ENCODE measurements around the gene TTLL4. TPM values are rescaled to one million over a fixed set of nuclear protein-coding genes. Genes with fewer than 3 reads are reported as not detected.
A peak's percentile ranks its signal among the peaks of the same experiment; 100 is the strongest.

TTLL4 gene
- total RNA-seq, 2 donors from 2014 or later: 9.1 to 31.3 TPM

- intact Hi-C loops (cut with DNase I): no loop called here
- no peak for ATAC-seq
- Histone ChIP-seq H3K9me3 (no peaks in the 10 kb centered on the region), H3K27me3 (no peaks in the 10 kb centered on the region), H3K4me3 (no peak overlapping the region), H3K36me3 (replicated peaks in 1 of 2; ENCODE audit: insufficient read depth in 1 of 2, low read depth in 2 of 2) (no peaks in the 10 kb centered on the region), H3K27ac (peak overlapping the region in 2 of 4 donors; percentile 78 to 91), H3K4me1 (peaks cover 19% of the 10 kb centered on the region)
- no peak for TF ChIP-seq POLR2A (IDR thresholded peaks at IDR 0.05)
- TF ChIP-seq, protein P1, sequence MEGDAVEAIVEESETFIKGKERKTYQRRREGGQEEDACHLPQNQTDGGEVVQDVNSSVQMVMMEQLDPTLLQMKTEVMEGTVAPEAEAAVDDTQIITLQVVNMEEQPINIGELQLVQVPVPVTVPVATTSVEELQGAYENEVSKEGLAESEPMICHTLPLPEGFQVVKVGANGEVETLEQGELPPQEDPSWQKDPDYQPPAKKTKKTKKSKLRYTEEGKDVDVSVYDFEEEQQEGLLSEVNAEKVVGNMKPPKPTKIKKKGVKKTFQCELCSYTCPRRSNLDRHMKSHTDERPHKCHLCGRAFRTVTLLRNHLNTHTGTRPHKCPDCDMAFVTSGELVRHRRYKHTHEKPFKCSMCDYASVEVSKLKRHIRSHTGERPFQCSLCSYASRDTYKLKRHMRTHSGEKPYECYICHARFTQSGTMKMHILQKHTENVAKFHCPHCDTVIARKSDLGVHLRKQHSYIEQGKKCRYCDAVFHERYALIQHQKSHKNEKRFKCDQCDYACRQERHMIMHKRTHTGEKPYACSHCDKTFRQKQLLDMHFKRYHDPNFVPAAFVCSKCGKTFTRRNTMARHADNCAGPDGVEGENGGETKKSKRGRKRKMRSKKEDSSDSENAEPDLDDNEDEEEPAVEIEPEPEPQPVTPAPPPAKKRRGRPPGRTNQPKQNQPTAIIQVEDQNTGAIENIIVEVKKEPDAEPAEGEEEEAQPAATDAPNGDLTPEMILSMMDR (IDR thresholded peaks at IDR 0.05): no peak
- DNase-seq: no peak
- WGBS, 2 donors: 45 to 47% methylated on average over 14 of the region's 14 CpGs
Measured at GRCh38 chr2:218710334-218710686, 325 bp upstream of the TTLL4 start.

- Histone ChIP-seq H3K27me3 (no peaks in the 10 kb centered on the region), H3K4me3 (peak overlapping the region; percentile 34 to 58), H3K36me3 (replicated peaks in 1 of 2; ENCODE audit: insufficient read depth in 1 of 2, low read depth in 2 of 2) (no peaks in the 10 kb centered on the region), H3K9me3 (no peaks in the 10 kb centered on the region), H3K27ac (peak overlapping the region; percentile 78 to 91 (median 84)), H3K4me1 (peaks cover 19% of the 10 kb centered on the region)
- TF ChIP-seq POLR2A (IDR thresholded peaks at IDR 0.05): no peak
- TF ChIP-seq, protein P1 (IDR thresholded peaks at IDR 0.05): no peak
- 3 to 6% methylated on average over 5 of the region's 5 CpGs for whole genome bisulfite sequencing, 2 donors
- DNase-seq: no peak
- intact Hi-C loops (cut with DNase I): no loop called here
- ATAC-seq: peak; percentile 38
Measured at GRCh38 chr2:218711550-218711929, 905 bp downstream of the TTLL4 start.

DNA sequence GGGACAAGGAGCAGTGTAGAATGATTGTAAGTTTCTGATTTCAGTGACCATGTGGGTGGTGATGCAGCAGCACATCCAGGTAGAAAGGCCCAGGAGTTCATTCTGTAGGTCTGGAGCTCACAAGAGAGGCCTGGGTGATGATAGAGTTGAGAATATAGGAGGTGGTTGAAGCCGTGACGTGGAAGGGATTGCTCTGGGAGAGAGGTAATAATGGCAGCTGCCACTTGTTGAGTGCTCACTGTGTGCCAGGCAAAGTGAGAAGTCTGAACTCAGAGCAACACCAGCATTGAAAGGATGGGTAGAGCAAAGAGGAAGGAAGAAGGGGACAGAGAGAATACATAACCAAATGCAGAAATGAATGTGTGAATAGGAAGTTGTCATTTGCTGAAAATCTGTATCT lies 3.3 kb downstream of the TTLL4 start:
- intact Hi-C loops (cut with DNase I): no loop called here
- Histone ChIP-seq H3K36me3 (replicated peaks in 1 of 2; ENCODE audit: insufficient read depth in 1 of 2, low read depth in 2 of 2) (no peaks in the 10 kb centered on the region), H3K9me3 (no peaks in the 10 kb centered on the region), H3K4me1 (peaks cover 25% of the 10 kb centered on the region), H3K4me3 (no peak overlapping the region), H3K27me3 (no peaks in the 10 kb centered on the region), H3K27ac (no peak overlapping the region)
- DNase-seq: no peak
- TF ChIP-seq POLR2A (IDR thresholded peaks at IDR 0.05): no peak
- TF ChIP-seq, protein P1 (IDR thresholded peaks at IDR 0.05): no peak
- no peak for ATAC-seq
- 85 to 97% methylated on average over 2 of the region's 2 CpGs for WGBS, 2 donors

DNA sequence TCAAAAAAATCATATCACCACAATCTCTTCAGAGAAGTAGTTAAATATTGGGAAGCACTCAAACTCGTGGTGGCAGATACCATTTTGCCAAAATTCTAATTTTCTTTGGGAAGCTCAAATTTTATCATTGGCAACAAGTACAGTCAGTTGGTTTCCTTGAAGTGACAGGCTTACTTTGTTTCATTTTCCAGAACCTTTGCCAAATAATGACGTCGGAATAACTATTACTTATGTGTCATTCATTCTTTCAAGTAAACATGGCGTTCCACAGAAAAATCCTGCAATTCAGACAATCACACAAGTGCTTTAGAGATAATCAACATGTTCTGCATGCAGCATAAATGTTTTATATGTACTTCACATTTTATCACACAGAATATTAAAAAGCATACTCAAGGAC lies 5.4 kb downstream of the TTLL4 start:
- Histone ChIP-seq H3K9me3 (no peaks in the 10 kb centered on the region), H3K27ac (no peak overlapping the region), H3K4me3 (no peak overlapping the region), H3K27me3 (no peaks in the 10 kb centered on the region), H3K36me3 (replicated peaks in 1 of 2; ENCODE audit: insufficient read depth in 1 of 2, low read depth in 2 of 2) (no peaks in the 10 kb centered on the region), H3K4me1 (peaks cover 21% of the 10 kb centered on the region)
- 43 to 45% methylated on average over 4 of the region's 4 CpGs for WGBS, 2 donors
- ATAC-seq (no peak), DNase-seq (no peak)
- intact Hi-C loops (cut with DNase I): no loop called here
- TF ChIP-seq, protein P1 (IDR thresholded peaks at IDR 0.05): no peak
- TF ChIP-seq POLR2A (IDR thresholded peaks at IDR 0.05): no peak

GRCh38 chr2:218717262-218717661 lies 6.6 kb downstream of the TTLL4 start:
- Histone ChIP-seq H3K4me3 (no peak overlapping the region), H3K9me3 (no peaks in the 10 kb centered on the region), H3K27me3 (no peaks in the 10 kb centered on the region), H3K36me3 (replicated peaks in 1 of 2; ENCODE audit: insufficient read depth in 1 of 2, low read depth in 2 of 2) (no peaks in the 10 kb centered on the region), H3K4me1 (peaks cover 20% of the 10 kb centered on the region), H3K27ac (peak overlapping the region in 1 of 4 donors; percentile 42)
- no peak for DNase-seq
- WGBS, 2 donors: 56 to 72% methylated on average over 3 of the region's 3 CpGs
- intact Hi-C loops (cut with DNase I): no loop called here
- ATAC-seq: no peak
- no peak for TF ChIP-seq POLR2A (IDR thresholded peaks at IDR 0.05)
- TF ChIP-seq, protein P1 (IDR thresholded peaks at IDR 0.05): no peak

Data from body of pancreas (tissue), 4 donors.